Sigmoid colon (tissue), 3 donors: Measurements from ENCODE around the gene BACE2.

ENCODE experiments used
- CTCF ChIP-seq, 4 experiments: fragments of 450-650 bp in 3 of 4; fragments of 200-600 bp in 1 of 4; IDR thresholded peaks; one replicate each; pipeline ENCODE4 v1.5.1; 2016 to 2019; ENCODE audit warnings: antibody characterized with exemption in 4 of 4, mild to moderate bottlenecking in 3 of 4, moderate library complexity in 2 of 4
- POLR2A ChIP-seq, 2 donors: fragments of 450-650 bp; IDR thresholded peaks; one replicate each; pipeline ENCODE4 v1.6.1; 2016; ENCODE audit warnings: antibody characterized with exemption in 2 of 2, mild to moderate bottlenecking in 2 of 2, moderate library complexity in 2 of 2

DNA sequence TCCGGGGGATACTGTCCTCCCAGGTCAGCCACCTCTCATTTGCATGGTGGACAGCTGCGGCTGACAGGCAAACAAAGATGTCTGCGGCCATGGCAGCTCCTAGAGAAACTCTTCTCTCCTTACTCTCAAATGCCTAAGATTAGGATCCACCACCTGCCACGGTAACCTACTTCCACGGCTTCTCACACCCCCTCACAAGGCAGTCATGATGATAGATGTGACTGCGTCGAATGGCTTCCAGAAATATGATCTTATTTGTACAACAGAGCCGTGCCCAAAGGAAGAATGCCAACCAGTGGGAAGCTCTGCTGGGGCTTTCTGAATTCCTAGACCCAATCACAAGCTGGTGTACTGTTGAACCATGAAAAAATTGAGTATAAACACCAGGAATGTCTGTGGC, 73.4 kb downstream of the BACE2 start:
- no peak for TF ChIP-seq CTCF (IDR thresholded peaks at IDR 0.05)
- TF ChIP-seq POLR2A (IDR thresholded peaks at IDR 0.05) = no peak
